ENCODE measurements around the gene CTBP1.

- TF ChIP-seq POLR2A (IDR thresholded peaks at IDR 0.05; ENCODE audit: low read length) (no peak), GATA1 (IDR thresholded peaks at IDR 0.05; ENCODE audit: low read depth, low read length) (no peak)
These were observed 42.2 kb upstream of the CTBP1 start for GRCh38 chr4:1291091-1291490.

All from erythroblast (primary cell).